Epithelial cell of prostate (primary cell): ENCODE measurements around the gene SEMA4C.

Source experiments
- DNase-seq: peaks from one replicate; pipeline ENCODE4 v3.0.0-alpha.2; 2011; ENCODE audit warnings: low read depth, low spot score
- H3K27ac ChIP-seq: fragments of 450-650 bp; 2 replicates; pipeline ENCODE4 v1.5.1; 2017; ENCODE audit warnings: mild to moderate bottlenecking

SEMA4C gene

GRCh38 chr2:96869822-96870625 lies at the start of gene SEMA4C:
Gene SEMA4C (minus strand): TSS chr2:96870080. CDS start chr2:96867886, 2,194 bp downstream.
- no peak for DNase-seq
- H3K27ac ChIP-seq: peak within 1 kb of the TSS; percentile 75

GRCh38 chr2:96918754-96919550 lies 49.1 kb upstream of the SEMA4C start:
- no peak for DNase-seq
- no peak overlapping the region for H3K27ac ChIP-seq

- no peak overlapping the region for H3K27ac ChIP-seq
- no peak for DNase-seq
These were observed 48.3 kb upstream of the SEMA4C start for GRCh38 chr2:96918092-96918753.

- no peak for DNase-seq
- peak overlapping the region; percentile 66 for H3K27ac ChIP-seq
These were observed 47.0 kb upstream of the SEMA4C start for GRCh38 chr2:96916646-96917543.

GRCh38 chr2:96916156-96916630 lies 46.3 kb upstream of the SEMA4C start:
- peak overlapping the region; percentile 66 for H3K27ac ChIP-seq
- DNase-seq: no peak

- DNase-seq: no peak
- peak overlapping the region; percentile 46 for H3K27ac ChIP-seq
These were observed 44.5 kb upstream of the SEMA4C start for GRCh38 chr2:96914332-96914731.

- peak overlapping the region; percentile 46 for H3K27ac ChIP-seq
- DNase-seq: no peak
These were observed 43.7 kb upstream of the SEMA4C start for GRCh38 chr2:96913398-96914202.

GRCh38 chr2:96913117-96913397 lies 43.2 kb upstream of the SEMA4C start:
- H3K27ac ChIP-seq: no peak overlapping the region
- DNase-seq: no peak

- no peak overlapping the region for H3K27ac ChIP-seq
- no peak for DNase-seq
These were observed 42.7 kb upstream of the SEMA4C start for GRCh38 chr2:96912346-96913116.

GRCh38 chr2:96909611-96910021 lies 39.7 kb upstream of the SEMA4C start:
- H3K27ac ChIP-seq: no peak overlapping the region
- no peak for DNase-seq

GRCh38 chr2:96907115-96908041 lies 37.5 kb upstream of the SEMA4C start:
- no peak for DNase-seq
- no peak overlapping the region for H3K27ac ChIP-seq

GRCh38 chr2:96906729-96907114 lies 36.8 kb upstream of the SEMA4C start:
- DNase-seq: no peak
- H3K27ac ChIP-seq: no peak overlapping the region

- no peak overlapping the region for H3K27ac ChIP-seq
- no peak for DNase-seq
These were observed 33.9 kb upstream of the SEMA4C start for GRCh38 chr2:96903815-96904214.

GRCh38 chr2:96903318-96903717 lies 33.4 kb upstream of the SEMA4C start:
- H3K27ac ChIP-seq: no peak overlapping the region
- DNase-seq: no peak

GRCh38 chr2:96900237-96900636 lies 30.4 kb upstream of the SEMA4C start:
- DNase-seq: no peak
- H3K27ac ChIP-seq: no peak overlapping the region

GRCh38 chr2:96899413-96899741 lies 29.5 kb upstream of the SEMA4C start:
- no peak for DNase-seq
- no peak overlapping the region for H3K27ac ChIP-seq

- DNase-seq: no peak
- H3K27ac ChIP-seq: no peak overlapping the region
These were observed 28.9 kb upstream of the SEMA4C start for GRCh38 chr2:96898641-96899412.
